HG02610 (cell line): ENCODE results near the gene PTPRZ1.

Experiments
- ATAC-seq: cut with Tn5 transposase; IDR thresholded peaks from one replicate; pipeline ENCODE4 v1.9.1; 2021; ENCODE audit warnings: mild to moderate bottlenecking, moderate library complexity; ENCODE audit not compliant: unreplicated experiment

PTPRZ1 gene

GRCh38 chr7:121890833-121891232 lies 17.9 kb downstream of the PTPRZ1 start:
- no peak for ATAC-seq

GRCh38 chr7:121891731-121892130 lies 18.8 kb downstream of the PTPRZ1 start:
- ATAC-seq: no peak

- peak; percentile 77 for ATAC-seq
Measured at GRCh38 chr7:121901026-121901425, 28.1 kb downstream of the PTPRZ1 start.

- ATAC-seq: no peak
Measured at GRCh38 chr7:121904120-121904519, 31.2 kb downstream of the PTPRZ1 start.

- ATAC-seq: no peak
Measured at GRCh38 chr7:121908042-121908441, 35.1 kb downstream of the PTPRZ1 start.

- ATAC-seq: no peak
Measured at GRCh38 chr7:121909716-121910345, 36.9 kb downstream of the PTPRZ1 start.

GRCh38 chr7:121913947-121914675 lies 41.1 kb downstream of the PTPRZ1 start:
- ATAC-seq: peak; percentile 53

- no peak for ATAC-seq
Measured at GRCh38 chr7:121914676-121915279, 41.8 kb downstream of the PTPRZ1 start.

- ATAC-seq: no peak
Measured at GRCh38 chr7:121916211-121916610, 43.2 kb downstream of the PTPRZ1 start.

GRCh38 chr7:121919986-121920385 lies 47.0 kb downstream of the PTPRZ1 start:
- ATAC-seq: no peak

GRCh38 chr7:121924269-121925186 lies 51.6 kb downstream of the PTPRZ1 start:
- no peak for ATAC-seq

- ATAC-seq: no peak
Measured at GRCh38 chr7:121931149-121931902, 58.4 kb downstream of the PTPRZ1 start.

- ATAC-seq: no peak
Measured at GRCh38 chr7:121932768-121933167, 59.8 kb downstream of the PTPRZ1 start.

GRCh38 chr7:121936951-121937623 lies 64.1 kb downstream of the PTPRZ1 start:
- ATAC-seq: no peak

- ATAC-seq: no peak
Measured at GRCh38 chr7:121938429-121938996, 65.6 kb downstream of the PTPRZ1 start.

GRCh38 chr7:121940918-121941317 lies 68.0 kb downstream of the PTPRZ1 start:
- ATAC-seq: no peak

GRCh38 chr7:121941830-121942229 lies 68.9 kb downstream of the PTPRZ1 start:
- ATAC-seq: no peak

- no peak for ATAC-seq
Measured at GRCh38 chr7:121945066-121945465, 72.1 kb downstream of the PTPRZ1 start.

- no peak for ATAC-seq
Measured at GRCh38 chr7:121945480-121946236, 72.7 kb downstream of the PTPRZ1 start.
